Naive thymus-derived CD4-positive, alpha-beta T cell (primary cell): Measurements from ENCODE around the gene TMEM108. TPM values are rescaled to one million over a fixed set of nuclear protein-coding genes. Genes with fewer than 3 reads are reported as not detected.
"Not testable (repeated sequence)": the region's sequence is repeated elsewhere in the genome, so short reads cannot be mapped to it uniquely, and the experiment has no call there.

ENCODE experiments used
- ATAC-seq: fragments of 150-1000 bp; cut with Tn5 transposase; 2 replicates; pipeline ENCODE4 v1.10.0; 2021; ENCODE audit warnings: mild to moderate bottlenecking, moderate library complexity
- CTCF ChIA-PET: fragments of 350-600 bp; sonication (Branson Sonifier 250); formaldehyde crosslinking; loops from one replicate; lab custom pipeline; 2021; ENCODE audit warnings: antibody characterized with exemption; lab: Charles Lee
- POLR2A ChIA-PET: fragments of 350-600 bp; sonication (Branson Sonifier 250); formaldehyde crosslinking; loops from one replicate; lab custom pipeline; 2021; ENCODE audit warnings: antibody characterized with exemption, inconsistent platforms; lab: Charles Lee
- DNase-seq, 9 donors: peaks; one replicate each; pipeline versions ENCODE4 v3.0.0 to v3.0.0-alpha.2; 2020 to 2022; ENCODE audit warnings: mixed read lengths in 1 of 9
- H3K27ac ChIP-seq: one replicate; pipeline ENCODE4 v1.7.0; 2013; ENCODE audit warnings: mild to moderate bottlenecking, low read depth, low read length, moderate library complexity
- H3K27me3 ChIP-seq, 2 donors: one replicate each; pipeline ENCODE4 v1.7.0; 2013; ENCODE audit warnings: low read length in 2 of 2, mild to moderate bottlenecking in 2 of 2, moderate library complexity in 2 of 2; ENCODE audit not compliant: control insufficient read depth in 2 of 2, insufficient read depth in 2 of 2
- H3K36me3 ChIP-seq, 3 experiments: 1 replicate in 2 of 3; 2 replicates in 1 of 3; pipeline ENCODE4 v1.7.0; 2013; ENCODE audit warnings: low read length in 3 of 3, mild to moderate bottlenecking in 3 of 3, moderate library complexity in 1 of 3; ENCODE audit not compliant: insufficient read depth in 3 of 3, control insufficient read depth in 2 of 3
- H3K4me1 ChIP-seq, 2 donors: one replicate each; pipeline ENCODE4 v1.7.0; 2013; ENCODE audit warnings: low read length in 2 of 2, mild to moderate bottlenecking in 2 of 2, moderate library complexity in 1 of 2; ENCODE audit not compliant: control insufficient read depth in 2 of 2, insufficient read depth in 2 of 2
- H3K4me3 ChIP-seq: 2 replicates; pipeline ENCODE4 v1.7.0; 2013; ENCODE audit warnings: mild to moderate bottlenecking, low read length
- H3K9me3 ChIP-seq, 3 experiments: 1 replicate in 2 of 3; 2 replicates in 1 of 3; pipeline ENCODE4 v1.7.0; 2013; ENCODE audit warnings: low read length in 3 of 3; ENCODE audit not compliant: control insufficient read depth in 2 of 3
- H3K27ac Mint-ChIP-seq, 9 donors: one replicate each; pipeline ENCODE4 v1.8.0; 2020 to 2022; ENCODE audit warnings: mixed read lengths in 9 of 9, mild to moderate bottlenecking in 8 of 9, moderate library complexity in 5 of 9, inconsistent platforms in 2 of 9
- H3K27me3 Mint-ChIP-seq, 5 donors: one replicate each; pipeline ENCODE4 v1.8.0; 2021 to 2022; ENCODE audit warnings: mixed read lengths in 5 of 5, mild to moderate bottlenecking in 1 of 5
- H3K36me3 Mint-ChIP-seq, 5 donors: one replicate each; pipeline ENCODE4 v1.8.0; 2020 to 2022; ENCODE audit warnings: mixed read lengths in 5 of 5, mild to moderate bottlenecking in 3 of 5, inconsistent platforms in 1 of 5
- H3K4me1 Mint-ChIP-seq, 7 donors: one replicate each; pipeline ENCODE4 v1.8.0; 2020 to 2022; ENCODE audit warnings: mixed read lengths in 7 of 7, mild to moderate bottlenecking in 3 of 7, inconsistent platforms in 1 of 7
- H3K4me3 Mint-ChIP-seq, 10 donors: one replicate each; pipeline ENCODE4 v1.8.0; 2020 to 2022; ENCODE audit warnings: mild to moderate bottlenecking in 10 of 10, mixed read lengths in 10 of 10, moderate library complexity in 6 of 10, inconsistent platforms in 2 of 10
- H3K9me3 Mint-ChIP-seq, 11 donors: one replicate each; pipeline ENCODE4 v1.8.0; 2020 to 2022; ENCODE audit warnings: mixed read lengths in 11 of 11, mild to moderate bottlenecking in 4 of 11, inconsistent platforms in 1 of 11, moderate library complexity in 1 of 11
- intact Hi-C, 2 donors: fragments of 100-400 bp; cut with micrococcal nuclease; formaldehyde crosslinking; loops; one replicate each; pipeline ENCODE4 v1.15.1; 2023
- polyA plus RNA-seq, 2 donors: library from polyadenylated mRNA; unstranded; fragments of 300-500 nt; fragmentation: Illumina TruSeq; gene quantifications; one replicate each; pipeline ENCODE4 v1.2.3, GENCODE V29; 2021
- total RNA-seq, 6 experiments: library from RNA in 5 of 6; stranded (reverse) in 5 of 6; gene quantifications; 1 replicate in 5 of 6; 2 replicates in 1 of 6; pipeline ENCODE4 v1.2.3 and lab custom pipeline; 2021 to 2026

Gene TMEM108
- total RNA-seq = not detected
- not detected for polyA plus RNA-seq
- not detected for total RNA-seq (lab: John Stamatoyannopoulos, UW)

GRCh38 chr3:133038089-133038730 lies at the start of gene TMEM108:
Gene TMEM108 (plus strand): TSS chr3:133038391.
- H3K4me3 ChIP-seq = no peak within 1 kb of the TSS

GRCh38 chr3:132995971-132996370 lies 42.2 kb upstream of the TMEM108 start:
- no peaks in the 10 kb centered on the region for H3K36me3 ChIP-seq
- Mint-ChIP-seq H3K9me3 (peaks cover 0 to 6% (median 2%) of the 10 kb centered on the region in 11 donors), H3K4me1 (no peaks in the 10 kb centered on the region), H3K4me3 (no peak overlapping the region), H3K27ac (no peak overlapping the region), H3K36me3 (no peaks in the 10 kb centered on the region), H3K27me3 (peaks cover 0 to 9% (median 0%) of the 10 kb centered on the region in 5 donors)
- CTCF ChIA-PET = no interaction called here
- H3K9me3 ChIP-seq = no peaks in the 10 kb centered on the region
- DNase-seq = no peak
- H3K27me3 ChIP-seq = no peaks in the 10 kb centered on the region
- H3K27ac ChIP-seq = no peak overlapping the region
- no peak for ATAC-seq
- POLR2A ChIA-PET = no interaction called here
- intact Hi-C loops = no loop called here
- H3K4me1 ChIP-seq = no peaks in the 10 kb centered on the region
- H3K4me3 ChIP-seq = no peak overlapping the region

More at GRCh38 chr3:133038089-133038730, at the start of gene TMEM108:
- peaks cover 0 to 6% of the 10 kb centered on the region in 2 donors for H3K27me3 ChIP-seq
- peaks cover 0 to 15% (median 8%) of the 10 kb centered on the region in 7 donors for H3K4me1 Mint-ChIP-seq
- CTCF ChIA-PET = no interaction called here
- POLR2A ChIA-PET = no interaction called here
- ATAC-seq = no peak
- no peaks in the 10 kb centered on the region for H3K4me1 ChIP-seq
- peaks cover 49 to 71% (median 64%) of the 10 kb centered on the region in 5 donors for H3K27me3 Mint-ChIP-seq
- peaks cover 0 to 5% (median 0%) of the 10 kb centered on the region in 5 donors for H3K36me3 Mint-ChIP-seq
- H3K36me3 ChIP-seq = no peaks in the 10 kb centered on the region
- H3K27ac ChIP-seq = no peak within 1 kb of the TSS
- intact Hi-C loops = loop anchor here in 1 of 2 donors (10.0 kb wide), 1 partner anchor 347 kb away; no protein-coding TSS in a partner anchor
- peak within 1 kb of the TSS in 1 of 9 donors; percentile 55 for H3K27ac Mint-ChIP-seq
- peaks cover 0 to 7% (median 0%) of the 10 kb centered on the region in 11 donors for H3K9me3 Mint-ChIP-seq
- peak in 1 of 9 donors; percentile 41 for DNase-seq
- peak within 1 kb of the TSS; percentile 29 to 75 (median 50) for H3K4me3 Mint-ChIP-seq
- H3K9me3 ChIP-seq = no peaks in the 10 kb centered on the region

- no peak overlapping the region for H3K27ac Mint-ChIP-seq
- H3K9me3 Mint-ChIP-seq = peaks cover 0 to 6% (median 2%) of the 10 kb centered on the region in 11 donors
- CTCF ChIA-PET = no interaction called here
Observed at GRCh38 chr3:132997404-132998185, 40.6 kb upstream of the TMEM108 start.

GRCh38 chr3:133005032-133005431 lies 33.2 kb upstream of the TMEM108 start:
- H3K4me3 Mint-ChIP-seq, CTCF ChIA-PET, H3K4me1 ChIP-seq, H3K27ac Mint-ChIP-seq, H3K4me1 Mint-ChIP-seq, ATAC-seq, H3K27me3 ChIP-seq, H3K36me3 Mint-ChIP-seq, H3K9me3 ChIP-seq, DNase-seq, H3K4me3 ChIP-seq, POLR2A ChIA-PET, intact Hi-C loops, H3K36me3 ChIP-seq, H3K27ac ChIP-seq: not testable (repeated sequence)
- peaks cover 7 to 24% (median 12%) of the 10 kb centered on the region in 11 donors for H3K9me3 Mint-ChIP-seq
- peaks cover 0 to 20% (median 4%) of the 10 kb centered on the region in 5 donors for H3K27me3 Mint-ChIP-seq

More at GRCh38 chr3:132997404-132998185, 40.6 kb upstream of the TMEM108 start:
- POLR2A ChIA-PET = no interaction called here
- peaks cover 0 to 9% (median 0%) of the 10 kb centered on the region in 5 donors for H3K27me3 Mint-ChIP-seq
- no peak overlapping the region for H3K27ac ChIP-seq
- intact Hi-C loops = no loop called here
- H3K36me3 Mint-ChIP-seq = no peaks in the 10 kb centered on the region
- no peak overlapping the region for H3K4me3 ChIP-seq
- H3K4me1 Mint-ChIP-seq = no peaks in the 10 kb centered on the region
- H3K4me1 ChIP-seq = no peaks in the 10 kb centered on the region
- no peak for DNase-seq
- H3K27me3 ChIP-seq = no peaks in the 10 kb centered on the region
- H3K9me3 ChIP-seq = no peaks in the 10 kb centered on the region
- no peaks in the 10 kb centered on the region for H3K36me3 ChIP-seq
- no peak for ATAC-seq
- no peak overlapping the region for H3K4me3 Mint-ChIP-seq

DNA sequence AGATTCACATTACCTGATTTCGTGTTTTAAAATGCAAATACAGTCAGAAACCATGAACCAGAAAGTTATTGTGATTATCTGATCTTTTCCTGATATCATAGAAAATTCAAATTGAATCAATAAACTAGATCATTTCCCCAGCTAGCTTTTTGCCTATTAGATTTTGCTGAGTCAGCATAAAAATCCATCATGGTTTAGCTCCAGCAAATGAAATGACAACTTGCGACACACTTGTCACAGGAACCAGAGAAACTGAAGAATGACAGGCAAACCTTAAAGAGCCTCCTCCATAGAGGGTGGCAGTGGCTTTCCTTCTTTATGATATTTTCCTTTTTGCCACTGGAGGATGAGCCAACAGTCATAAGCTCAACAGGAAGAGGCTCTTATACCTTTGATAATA lies 30.6 kb upstream of the TMEM108 start:
- Histone ChIP-seq H3K4me3 (no peak overlapping the region), H3K27ac (no peak overlapping the region), H3K36me3 (no peaks in the 10 kb centered on the region), H3K4me1 (no peaks in the 10 kb centered on the region), H3K27me3 (no peaks in the 10 kb centered on the region), H3K9me3 (peaks cover 0 to 3% (median 0%) of the 10 kb centered on the region in 3 experiments)
- POLR2A ChIA-PET = no interaction called here
- Mint-ChIP-seq H3K9me3 (peaks cover 7 to 46% (median 24%) of the 10 kb centered on the region in 11 donors), H3K36me3 (peaks cover 0 to 11% (median 3%) of the 10 kb centered on the region in 5 donors), H3K27ac (no peak overlapping the region), H3K4me1 (peaks cover 0 to 2% (median 0%) of the 10 kb centered on the region in 7 donors), H3K27me3 (peaks cover 0 to 26% (median 4%) of the 10 kb centered on the region in 5 donors), H3K4me3 (no peak overlapping the region)
- ATAC-seq = no peak
- CTCF ChIA-PET = no interaction called here
- intact Hi-C loops = no loop called here
- DNase-seq = no peak

DNA sequence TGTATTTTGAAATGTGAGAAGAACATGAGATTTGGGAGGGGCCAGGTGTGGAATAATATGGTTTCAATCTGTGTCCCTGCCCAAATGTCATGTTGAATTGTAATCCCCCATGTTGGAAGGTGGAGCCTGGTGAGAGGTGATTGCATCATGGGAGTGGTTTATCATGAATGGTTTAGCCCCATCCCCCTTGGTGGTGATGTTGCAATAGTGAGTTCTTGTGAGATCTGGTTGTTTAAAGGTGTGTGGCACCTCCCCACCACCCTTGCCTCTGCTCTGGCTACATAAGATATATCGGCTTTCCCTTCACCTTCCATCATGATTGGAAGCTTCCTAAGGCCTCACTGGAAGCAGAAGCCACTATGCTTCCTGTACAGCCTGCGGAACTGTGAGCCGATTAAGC lies 23.9 kb upstream of the TMEM108 start:
- Mint-ChIP-seq H3K36me3 (peaks cover 0 to 11% (median 3%) of the 10 kb centered on the region in 5 donors), H3K9me3 (peaks cover 0 to 37% (median 19%) of the 10 kb centered on the region in 11 donors), H3K4me3 (no peak overlapping the region), H3K27ac (no peak overlapping the region), H3K4me1 (peaks cover 0 to 2% (median 0%) of the 10 kb centered on the region in 7 donors), H3K27me3 (peaks cover 0 to 31% (median 6%) of the 10 kb centered on the region in 5 donors)
- H3K36me3 ChIP-seq = no peaks in the 10 kb centered on the region
- ATAC-seq (no peak), DNase-seq (no peak)
- H3K4me3 ChIP-seq = no peak overlapping the region
- no peaks in the 10 kb centered on the region for H3K27me3 ChIP-seq
- intact Hi-C loops = no loop called here
- CTCF ChIA-PET = no interaction called here
- peaks cover 0 to 3% (median 0%) of the 10 kb centered on the region in 3 experiments for H3K9me3 ChIP-seq
- POLR2A ChIA-PET = no interaction called here
- H3K27ac ChIP-seq = no peak overlapping the region
- H3K4me1 ChIP-seq = no peaks in the 10 kb centered on the region
